ENCODE results near the gene QRICH1.

Gene QRICH1

DNA sequence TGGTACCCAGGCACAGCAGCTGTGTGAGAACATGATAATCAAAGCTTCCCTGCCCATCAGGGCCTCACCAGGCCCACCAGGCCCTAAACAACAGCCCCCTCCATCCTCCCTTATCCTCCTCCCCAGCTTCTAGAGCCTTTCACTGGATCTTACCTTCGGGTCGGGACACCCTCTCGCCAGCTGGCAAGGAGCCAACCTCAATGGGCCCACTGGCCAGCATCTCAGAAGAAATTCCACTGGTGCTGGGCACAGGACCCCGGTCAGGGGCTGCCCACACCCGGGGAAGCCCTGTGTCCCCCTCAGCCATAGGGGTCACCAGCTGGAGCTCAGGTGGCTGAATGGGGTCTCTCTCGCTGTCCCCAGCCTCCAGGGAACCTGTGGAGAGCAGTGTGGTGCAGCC lies 17.5 kb upstream of the QRICH1 start:
- no peak overlapping the region for H3K27ac ChIP-seq (ENCODE audit: low read depth, low read length)
- H3F3A ChIP-seq (ENCODE audit: insufficient read depth) = no peaks in the 10 kb centered on the region
- H4K20me1 ChIP-seq (ENCODE audit: low read depth, low read length) = no peaks in the 10 kb centered on the region
- no peaks in the 10 kb centered on the region for H3K9me2 ChIP-seq (replicated peaks; ENCODE audit: insufficient read depth, low read length)
- H2AFZ ChIP-seq (ENCODE audit: low read depth, low read length, severe bottlenecking) = no peak overlapping the region
- H3K9ac ChIP-seq (ENCODE audit: low read length) = no peak overlapping the region
- H3K27me3 ChIP-seq (ENCODE audit: low read length) = no peaks in the 10 kb centered on the region
- H3K9me3 ChIP-seq (ENCODE audit: insufficient read depth, low read length) = no peaks in the 10 kb centered on the region
- H3K36me3 ChIP-seq (ENCODE audit: low read length) = no peaks in the 10 kb centered on the region
- H3K4me2 ChIP-seq (ENCODE audit: low read depth, low read length, poor library complexity, severe bottlenecking) = no peak overlapping the region
- no peak for TF ChIP-seq EZH2phosphoT487 (conservative IDR thresholded peaks at IDR 0.05; ENCODE audit: low read length)
- TF ChIP-seq, protein P1, sequence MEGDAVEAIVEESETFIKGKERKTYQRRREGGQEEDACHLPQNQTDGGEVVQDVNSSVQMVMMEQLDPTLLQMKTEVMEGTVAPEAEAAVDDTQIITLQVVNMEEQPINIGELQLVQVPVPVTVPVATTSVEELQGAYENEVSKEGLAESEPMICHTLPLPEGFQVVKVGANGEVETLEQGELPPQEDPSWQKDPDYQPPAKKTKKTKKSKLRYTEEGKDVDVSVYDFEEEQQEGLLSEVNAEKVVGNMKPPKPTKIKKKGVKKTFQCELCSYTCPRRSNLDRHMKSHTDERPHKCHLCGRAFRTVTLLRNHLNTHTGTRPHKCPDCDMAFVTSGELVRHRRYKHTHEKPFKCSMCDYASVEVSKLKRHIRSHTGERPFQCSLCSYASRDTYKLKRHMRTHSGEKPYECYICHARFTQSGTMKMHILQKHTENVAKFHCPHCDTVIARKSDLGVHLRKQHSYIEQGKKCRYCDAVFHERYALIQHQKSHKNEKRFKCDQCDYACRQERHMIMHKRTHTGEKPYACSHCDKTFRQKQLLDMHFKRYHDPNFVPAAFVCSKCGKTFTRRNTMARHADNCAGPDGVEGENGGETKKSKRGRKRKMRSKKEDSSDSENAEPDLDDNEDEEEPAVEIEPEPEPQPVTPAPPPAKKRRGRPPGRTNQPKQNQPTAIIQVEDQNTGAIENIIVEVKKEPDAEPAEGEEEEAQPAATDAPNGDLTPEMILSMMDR (IDR thresholded peaks at IDR 0.05; ENCODE audit: insufficient read depth, low read length, poor library complexity, severe bottlenecking) = no peak
- H3K4me3 ChIP-seq (ENCODE audit: insufficient read depth, low read length, poor library complexity, severe bottlenecking) = no peak overlapping the region
- H3K79me2 ChIP-seq (ENCODE audit: insufficient read depth, low read length) = no peaks in the 10 kb centered on the region

DNA sequence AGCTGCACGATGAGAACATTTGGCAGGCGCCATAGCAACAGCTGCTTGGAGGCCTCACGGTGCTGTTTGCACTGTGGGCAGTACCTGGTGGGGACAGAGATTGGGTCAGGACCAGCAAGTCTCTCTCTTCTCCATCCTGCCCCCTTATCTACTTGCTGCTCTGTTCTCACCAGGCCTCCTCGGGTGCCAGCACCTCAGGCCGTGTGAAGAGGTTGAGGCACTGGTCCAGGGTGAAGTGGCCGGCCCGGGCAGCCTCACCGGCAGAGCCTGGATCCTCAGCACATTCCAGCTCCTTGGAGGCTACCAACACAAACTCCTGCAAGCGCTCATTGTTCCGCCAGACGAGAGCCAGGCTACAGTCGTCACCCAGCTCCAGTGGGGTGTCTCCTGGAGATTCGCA lies 16.9 kb upstream of the QRICH1 start:
- Histone ChIP-seq H3K79me2 (ENCODE audit: insufficient read depth, low read length) (no peaks in the 10 kb centered on the region), H3K4me3 (ENCODE audit: insufficient read depth, low read length, poor library complexity, severe bottlenecking) (no peak overlapping the region), H2AFZ (ENCODE audit: low read depth, low read length, severe bottlenecking) (no peak overlapping the region), H3K36me3 (ENCODE audit: low read length) (no peaks in the 10 kb centered on the region), H3K9me2 (replicated peaks; ENCODE audit: insufficient read depth, low read length) (no peaks in the 10 kb centered on the region), H3K27ac (ENCODE audit: low read depth, low read length) (no peak overlapping the region), H3F3A (ENCODE audit: insufficient read depth) (no peaks in the 10 kb centered on the region), H3K9me3 (ENCODE audit: insufficient read depth, low read length) (no peaks in the 10 kb centered on the region), H3K9ac (ENCODE audit: low read length) (no peak overlapping the region), H4K20me1 (ENCODE audit: low read depth, low read length) (no peaks in the 10 kb centered on the region), H3K27me3 (ENCODE audit: low read length) (no peaks in the 10 kb centered on the region), H3K4me2 (ENCODE audit: low read depth, low read length, poor library complexity, severe bottlenecking) (no peak overlapping the region)
- no peak for TF ChIP-seq EZH2phosphoT487 (conservative IDR thresholded peaks at IDR 0.05; ENCODE audit: low read length)
- TF ChIP-seq, protein P1 (IDR thresholded peaks at IDR 0.05; ENCODE audit: insufficient read depth, low read length, poor library complexity, severe bottlenecking) = no peak

- Histone ChIP-seq H3F3A (ENCODE audit: insufficient read depth) (no peaks in the 10 kb centered on the region), H3K27me3 (ENCODE audit: low read length) (no peaks in the 10 kb centered on the region), H3K9ac (ENCODE audit: low read length) (no peak overlapping the region), H3K4me2 (ENCODE audit: low read depth, low read length, poor library complexity, severe bottlenecking) (no peak overlapping the region), H3K27ac (ENCODE audit: low read depth, low read length) (no peak overlapping the region), H2AFZ (ENCODE audit: low read depth, low read length, severe bottlenecking) (no peak overlapping the region), H3K9me2 (replicated peaks; ENCODE audit: insufficient read depth, low read length) (no peaks in the 10 kb centered on the region), H3K4me3 (ENCODE audit: insufficient read depth, low read length, poor library complexity, severe bottlenecking) (no peak overlapping the region), H4K20me1 (ENCODE audit: low read depth, low read length) (no peaks in the 10 kb centered on the region), H3K9me3 (ENCODE audit: insufficient read depth, low read length) (no peaks in the 10 kb centered on the region), H3K79me2 (ENCODE audit: insufficient read depth, low read length) (peaks cover 11% of the 10 kb centered on the region), H3K36me3 (ENCODE audit: low read length) (no peaks in the 10 kb centered on the region)
- TF ChIP-seq EZH2phosphoT487 (conservative IDR thresholded peaks at IDR 0.05; ENCODE audit: low read length) = no peak
- TF ChIP-seq, protein P1 (IDR thresholded peaks at IDR 0.05; ENCODE audit: insufficient read depth, low read length, poor library complexity, severe bottlenecking) = no peak
These were observed 14.5 kb upstream of the QRICH1 start for GRCh38 chr3:49108346-49108745.

Measured in SU-DHL-6 (cell line).